Naive thymus-derived CD4-positive, alpha-beta T cell (primary cell): ENCODE results near the gene FRMPD3. TPM values are rescaled to one million over a fixed set of nuclear protein-coding genes. Genes with fewer than 3 reads are reported as not detected.

Source experiments
- ATAC-seq: fragments of 150-1000 bp; cut with Tn5 transposase; 2 replicates; pipeline ENCODE4 v1.10.0; 2021; ENCODE audit warnings: mild to moderate bottlenecking, moderate library complexity
- CTCF ChIA-PET: fragments of 350-600 bp; sonication (Branson Sonifier 250); formaldehyde crosslinking; loops from one replicate; lab custom pipeline; 2021; ENCODE audit warnings: antibody characterized with exemption; lab: Charles Lee
- POLR2A ChIA-PET: fragments of 350-600 bp; sonication (Branson Sonifier 250); formaldehyde crosslinking; loops from one replicate; lab custom pipeline; 2021; ENCODE audit warnings: antibody characterized with exemption, inconsistent platforms; lab: Charles Lee
- DNase-seq, 9 donors: peaks; one replicate each; pipeline versions ENCODE4 v3.0.0 to v3.0.0-alpha.2; 2020 to 2022; ENCODE audit warnings: mixed read lengths in 1 of 9
- H3K27ac ChIP-seq: one replicate; pipeline ENCODE4 v1.7.0; 2013; ENCODE audit warnings: mild to moderate bottlenecking, low read depth, low read length, moderate library complexity
- H3K27me3 ChIP-seq, 2 donors: one replicate each; pipeline ENCODE4 v1.7.0; 2013; ENCODE audit warnings: low read length in 2 of 2, mild to moderate bottlenecking in 2 of 2, moderate library complexity in 2 of 2; ENCODE audit not compliant: control insufficient read depth in 2 of 2, insufficient read depth in 2 of 2
- H3K36me3 ChIP-seq, 3 experiments: 1 replicate in 2 of 3; 2 replicates in 1 of 3; pipeline ENCODE4 v1.7.0; 2013; ENCODE audit warnings: low read length in 3 of 3, mild to moderate bottlenecking in 3 of 3, moderate library complexity in 1 of 3; ENCODE audit not compliant: insufficient read depth in 3 of 3, control insufficient read depth in 2 of 3
- H3K4me1 ChIP-seq, 2 donors: one replicate each; pipeline ENCODE4 v1.7.0; 2013; ENCODE audit warnings: low read length in 2 of 2, mild to moderate bottlenecking in 2 of 2, moderate library complexity in 1 of 2; ENCODE audit not compliant: control insufficient read depth in 2 of 2, insufficient read depth in 2 of 2
- H3K4me3 ChIP-seq: 2 replicates; pipeline ENCODE4 v1.7.0; 2013; ENCODE audit warnings: mild to moderate bottlenecking, low read length
- H3K9me3 ChIP-seq, 3 experiments: 1 replicate in 2 of 3; 2 replicates in 1 of 3; pipeline ENCODE4 v1.7.0; 2013; ENCODE audit warnings: low read length in 3 of 3; ENCODE audit not compliant: control insufficient read depth in 2 of 3
- H3K27ac Mint-ChIP-seq, 9 donors: one replicate each; pipeline ENCODE4 v1.8.0; 2020 to 2022; ENCODE audit warnings: mixed read lengths in 9 of 9, mild to moderate bottlenecking in 8 of 9, moderate library complexity in 5 of 9, inconsistent platforms in 2 of 9
- H3K27me3 Mint-ChIP-seq, 5 donors: one replicate each; pipeline ENCODE4 v1.8.0; 2021 to 2022; ENCODE audit warnings: mixed read lengths in 5 of 5, mild to moderate bottlenecking in 1 of 5
- H3K36me3 Mint-ChIP-seq, 5 donors: one replicate each; pipeline ENCODE4 v1.8.0; 2020 to 2022; ENCODE audit warnings: mixed read lengths in 5 of 5, mild to moderate bottlenecking in 3 of 5, inconsistent platforms in 1 of 5
- H3K4me1 Mint-ChIP-seq, 7 donors: one replicate each; pipeline ENCODE4 v1.8.0; 2020 to 2022; ENCODE audit warnings: mixed read lengths in 7 of 7, mild to moderate bottlenecking in 3 of 7, inconsistent platforms in 1 of 7
- H3K4me3 Mint-ChIP-seq, 10 donors: one replicate each; pipeline ENCODE4 v1.8.0; 2020 to 2022; ENCODE audit warnings: mild to moderate bottlenecking in 10 of 10, mixed read lengths in 10 of 10, moderate library complexity in 6 of 10, inconsistent platforms in 2 of 10
- H3K9me3 Mint-ChIP-seq, 11 donors: one replicate each; pipeline ENCODE4 v1.8.0; 2020 to 2022; ENCODE audit warnings: mixed read lengths in 11 of 11, mild to moderate bottlenecking in 4 of 11, inconsistent platforms in 1 of 11, moderate library complexity in 1 of 11
- intact Hi-C, 2 donors: fragments of 100-400 bp; cut with micrococcal nuclease; formaldehyde crosslinking; loops; one replicate each; pipeline ENCODE4 v1.15.1; 2023
- polyA plus RNA-seq, 2 donors: library from polyadenylated mRNA; unstranded; fragments of 300-500 nt; fragmentation: Illumina TruSeq; gene quantifications; one replicate each; pipeline ENCODE4 v1.2.3, GENCODE V29; 2021
- total RNA-seq, 6 experiments: library from RNA in 5 of 6; stranded (reverse) in 5 of 6; gene quantifications; 1 replicate in 5 of 6; 2 replicates in 1 of 6; pipeline ENCODE4 v1.2.3 and lab custom pipeline; 2021 to 2026

Gene FRMPD3
- total and polyA plus RNA-seq, 7 experiments from 2014 or later: 0.05 to 2.5 (median 0.29) TPM; not detected in 4

DNA sequence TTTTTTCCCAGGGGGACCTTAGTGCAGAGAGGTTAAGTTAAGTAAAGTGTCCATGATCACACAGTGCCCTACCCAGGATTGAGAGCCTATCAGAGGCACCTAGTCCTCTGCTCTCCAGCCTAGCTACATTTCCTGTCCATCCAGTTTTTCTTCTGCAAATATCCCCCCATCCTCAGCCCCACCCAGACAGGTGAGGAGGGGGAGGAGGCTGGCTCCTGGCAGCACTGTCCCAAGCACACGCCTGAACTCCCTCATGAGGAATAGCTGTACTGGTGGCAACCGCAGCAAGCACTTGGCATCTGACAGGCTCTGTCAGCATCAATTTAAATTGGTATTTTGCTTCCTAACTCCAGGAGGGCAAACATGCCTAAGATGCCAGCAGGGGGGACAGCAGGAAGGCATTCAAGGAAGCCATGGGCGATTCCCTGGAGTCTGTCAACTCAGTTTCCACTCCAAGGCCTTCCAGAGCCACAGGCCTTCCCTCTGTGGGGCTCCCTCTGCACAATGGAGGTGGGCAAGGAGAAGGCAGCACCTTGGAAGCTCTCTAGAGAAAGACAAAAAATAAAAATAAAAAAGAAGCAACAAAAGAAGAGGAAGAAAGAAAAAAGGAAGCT is 6.4 kb upstream of the FRMPD3 start:
- no peak overlapping the region for H3K27ac ChIP-seq
- CTCF ChIA-PET: no interaction called here
- POLR2A ChIA-PET: no interaction called here
- no peak for DNase-seq
- H3K27me3 ChIP-seq: no peaks in the 10 kb centered on the region
- Mint-ChIP-seq H3K27ac (no peak overlapping the region), H3K4me1 (no peaks in the 10 kb centered on the region), H3K9me3 (no peaks in the 10 kb centered on the region), H3K36me3 (no peaks in the 10 kb centered on the region), H3K4me3 (no peak overlapping the region), H3K27me3 (peaks cover 7 to 36% (median 13%) of the 10 kb centered on the region in 5 donors)
- no peaks in the 10 kb centered on the region for H3K4me1 ChIP-seq
- no peak overlapping the region for H3K4me3 ChIP-seq
- no peaks in the 10 kb centered on the region for H3K36me3 ChIP-seq
- intact Hi-C loops: no loop called here
- no peak for ATAC-seq
- no peaks in the 10 kb centered on the region for H3K9me3 ChIP-seq

DNA sequence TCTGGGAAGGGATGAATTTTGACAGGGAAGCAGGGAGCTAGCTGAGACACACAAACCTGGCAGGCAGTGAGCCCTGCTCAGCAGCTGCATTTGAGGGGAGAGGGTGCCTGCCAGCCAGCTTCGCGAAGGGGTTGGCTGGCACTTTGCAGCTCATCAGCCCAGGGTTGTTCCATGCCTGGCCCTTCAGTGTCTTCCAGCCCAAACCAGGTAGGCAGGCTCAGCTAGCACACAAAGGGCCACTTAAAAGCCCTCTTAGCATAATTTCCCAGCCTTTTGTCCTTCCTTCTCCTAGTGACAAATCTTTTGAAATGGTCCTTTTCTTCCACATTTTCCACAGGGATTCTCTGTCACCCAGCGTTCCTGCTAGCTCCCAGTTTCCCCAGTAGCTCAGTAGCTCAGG is 4.3 kb upstream of the FRMPD3 start:
- peaks cover 14 to 47% (median 21%) of the 10 kb centered on the region in 5 donors for H3K27me3 Mint-ChIP-seq
- Histone ChIP-seq H3K9me3 (no peaks in the 10 kb centered on the region), H3K4me3 (no peak overlapping the region), H3K36me3 (no peaks in the 10 kb centered on the region), H3K27ac (no peak overlapping the region), H3K4me1 (no peaks in the 10 kb centered on the region), H3K27me3 (no peaks in the 10 kb centered on the region)
- H3K36me3 Mint-ChIP-seq: no peaks in the 10 kb centered on the region
- no peak for DNase-seq
- H3K9me3 Mint-ChIP-seq: no peaks in the 10 kb centered on the region
- no peak overlapping the region for H3K4me3 Mint-ChIP-seq
- POLR2A ChIA-PET: no interaction called here
- H3K27ac Mint-ChIP-seq: no peak overlapping the region
- peaks cover 0 to 7% (median 7%) of the 10 kb centered on the region in 7 donors for H3K4me1 Mint-ChIP-seq
- ATAC-seq: no peak
- intact Hi-C loops: no loop called here
- CTCF ChIA-PET: no interaction called here

DNA sequence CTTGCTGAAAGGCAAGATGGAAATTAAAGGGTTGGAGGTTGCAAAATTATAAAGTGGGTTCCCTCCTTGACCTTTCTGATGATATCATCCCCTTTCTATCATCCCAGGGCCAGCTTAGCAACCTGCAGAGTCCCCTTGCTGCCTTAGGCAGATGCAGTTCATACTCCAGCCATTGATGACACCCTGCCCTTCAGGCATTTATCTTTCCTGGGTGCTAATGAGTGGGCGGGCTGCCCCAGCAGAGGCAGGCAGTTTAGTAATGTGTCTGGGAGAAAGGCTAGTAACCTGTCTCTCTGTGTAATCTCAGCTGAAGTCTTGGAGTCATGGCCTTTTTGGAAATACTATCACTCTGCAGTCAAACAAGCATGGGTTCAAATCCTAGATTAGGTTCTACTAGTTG is 3.8 kb upstream of the FRMPD3 start:
- Histone ChIP-seq H3K9me3 (no peaks in the 10 kb centered on the region), H3K36me3 (no peaks in the 10 kb centered on the region), H3K27me3 (no peaks in the 10 kb centered on the region), H3K27ac (no peak overlapping the region), H3K4me1 (no peaks in the 10 kb centered on the region), H3K4me3 (no peak overlapping the region)
- no peak overlapping the region for H3K27ac Mint-ChIP-seq
- H3K4me1 Mint-ChIP-seq: peaks cover 0 to 11% (median 10%) of the 10 kb centered on the region in 7 donors
- no peaks in the 10 kb centered on the region for H3K9me3 Mint-ChIP-seq
- DNase-seq: no peak
- ATAC-seq: no peak
- no peak overlapping the region for H3K4me3 Mint-ChIP-seq
- POLR2A ChIA-PET: no interaction called here
- no peaks in the 10 kb centered on the region for H3K36me3 Mint-ChIP-seq
- CTCF ChIA-PET: no interaction called here
- intact Hi-C loops: no loop called here
- H3K27me3 Mint-ChIP-seq: peaks cover 18 to 51% (median 23%) of the 10 kb centered on the region in 5 donors

DNA sequence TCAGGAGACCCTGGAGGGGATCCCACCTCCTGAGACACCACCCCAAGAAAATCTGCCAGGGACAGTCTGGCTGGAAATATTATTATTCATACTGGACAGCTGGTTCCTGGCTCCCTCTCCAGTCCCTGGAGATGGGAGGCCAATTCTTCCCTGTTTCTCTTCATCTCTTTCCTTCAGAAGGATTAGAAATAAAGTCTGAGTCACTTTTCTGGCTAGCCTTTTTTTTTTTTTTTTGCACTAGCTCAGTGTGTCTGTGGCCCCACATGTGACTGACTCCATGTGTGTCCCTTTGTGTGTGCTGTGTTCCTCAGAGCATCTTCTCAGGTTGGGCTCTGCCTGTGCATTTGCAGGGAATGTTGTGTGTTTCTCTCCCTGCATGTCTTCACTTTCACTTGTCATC is 1.8 kb upstream of the FRMPD3 start:
- no peak overlapping the region for H3K4me3 Mint-ChIP-seq
- H3K27me3 Mint-ChIP-seq: peaks cover 26 to 61% (median 35%) of the 10 kb centered on the region in 5 donors
- Histone ChIP-seq H3K27me3 (no peaks in the 10 kb centered on the region), H3K4me1 (peaks cover 0 to 7% of the 10 kb centered on the region in 2 donors), H3K27ac (no peak overlapping the region), H3K4me3 (no peak overlapping the region), H3K9me3 (no peaks in the 10 kb centered on the region), H3K36me3 (no peaks in the 10 kb centered on the region)
- no peak overlapping the region for H3K27ac Mint-ChIP-seq
- ATAC-seq (no peak), DNase-seq (no peak)
- ChIA-PET POLR2A (no interaction called here), CTCF (no interaction called here)
- H3K4me1 Mint-ChIP-seq: peaks cover 0 to 20% (median 15%) of the 10 kb centered on the region in 7 donors
- H3K9me3 Mint-ChIP-seq: no peaks in the 10 kb centered on the region
- intact Hi-C loops: no loop called here
- H3K36me3 Mint-ChIP-seq: no peaks in the 10 kb centered on the region

DNA sequence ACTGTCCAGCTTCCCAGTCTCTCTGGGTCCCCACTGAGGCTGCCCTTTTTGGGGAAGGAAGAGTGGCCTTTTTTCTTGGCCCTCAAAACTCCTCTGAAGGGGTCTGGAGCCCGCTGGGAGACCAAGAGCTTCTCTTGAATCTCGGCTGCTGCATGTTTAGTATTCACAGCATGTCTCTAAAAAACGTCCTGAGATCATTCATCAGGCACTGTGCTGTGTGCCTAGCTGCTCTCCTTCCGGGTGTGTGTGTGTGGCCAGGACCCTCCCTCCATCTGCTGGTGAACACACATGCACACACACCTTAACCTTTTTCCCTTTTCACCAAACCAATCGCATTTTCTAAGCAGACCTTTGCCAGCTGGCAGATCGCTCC is 841 bp upstream of the FRMPD3 start:
- H3K27ac ChIP-seq: no peak overlapping the region
- intact Hi-C loops: no loop called here
- DNase-seq (no peak), ATAC-seq (no peak)
- ChIA-PET CTCF (no interaction called here), POLR2A (no interaction called here)
- Mint-ChIP-seq H3K36me3 (no peaks in the 10 kb centered on the region), H3K9me3 (no peaks in the 10 kb centered on the region), H3K27me3 (peaks cover 26 to 69% (median 37%) of the 10 kb centered on the region in 5 donors), H3K27ac (no peak overlapping the region), H3K4me1 (peaks cover 0 to 20% (median 15%) of the 10 kb centered on the region in 7 donors), H3K4me3 (peak overlapping the region; percentile 40 to 84 (median 69))
- no peaks in the 10 kb centered on the region for H3K9me3 ChIP-seq
- H3K27me3 ChIP-seq: no peaks in the 10 kb centered on the region
- no peak overlapping the region for H3K4me3 ChIP-seq
- peaks cover 0 to 9% of the 10 kb centered on the region in 2 donors for H3K4me1 ChIP-seq
- H3K36me3 ChIP-seq: no peaks in the 10 kb centered on the region

DNA sequence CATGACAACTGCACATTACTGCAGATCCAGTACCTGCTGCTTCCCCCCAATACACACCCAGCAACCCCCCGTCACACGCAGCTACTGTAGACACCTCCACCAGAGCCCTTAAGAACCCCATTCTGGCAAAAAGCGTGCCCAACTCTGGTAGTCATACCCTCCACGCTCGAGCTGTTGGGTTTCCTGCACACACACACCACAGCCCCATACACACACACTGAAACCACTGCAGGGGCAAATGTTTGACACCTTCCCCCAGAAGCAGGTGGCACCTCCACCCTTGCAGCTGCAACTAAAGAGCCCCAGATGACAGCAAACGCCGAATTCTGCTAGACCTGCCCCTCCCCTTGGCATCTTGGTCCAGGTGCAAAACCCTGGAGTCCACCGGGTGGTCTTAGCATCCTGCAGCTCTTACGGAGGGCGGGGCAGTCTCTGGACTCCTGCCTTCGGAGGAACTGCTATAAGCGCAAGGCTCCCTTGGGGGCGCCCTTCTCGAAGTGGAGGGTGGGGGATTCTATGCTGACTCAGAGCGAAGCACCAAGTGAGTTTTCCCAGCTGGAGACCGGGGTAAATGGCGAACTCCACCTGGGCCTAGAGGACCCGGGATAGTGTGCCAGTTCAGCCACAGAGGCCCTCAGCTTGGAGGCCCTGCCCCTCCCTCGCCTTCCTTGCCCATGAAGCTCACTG is 1.5 kb downstream of the FRMPD3 start:
- no peak overlapping the region for H3K27ac ChIP-seq
- H3K4me1 ChIP-seq: peaks cover 0 to 22% of the 10 kb centered on the region in 2 donors
- ATAC-seq: peak; percentile 62
- H3K4me3 ChIP-seq: peak overlapping the region; percentile 9
- ChIA-PET POLR2A (no interaction called here), CTCF (no interaction called here)
- H3K4me3 Mint-ChIP-seq: peak overlapping the region in 9 of 10 donors; percentile 59 to 84 (median 70)
- H3K4me1 Mint-ChIP-seq: peaks cover 0 to 20% (median 15%) of the 10 kb centered on the region in 7 donors
- intact Hi-C loops: no loop called here
- H3K36me3 Mint-ChIP-seq: no peaks in the 10 kb centered on the region
- no peak for DNase-seq
- H3K9me3 ChIP-seq: no peaks in the 10 kb centered on the region
- no peaks in the 10 kb centered on the region for H3K9me3 Mint-ChIP-seq
- peak overlapping the region in 1 of 9 donors; percentile 6 for H3K27ac Mint-ChIP-seq
- peaks cover 20 to 61% (median 31%) of the 10 kb centered on the region in 5 donors for H3K27me3 Mint-ChIP-seq
- no peaks in the 10 kb centered on the region for H3K36me3 ChIP-seq
- no peaks in the 10 kb centered on the region for H3K27me3 ChIP-seq

DNA sequence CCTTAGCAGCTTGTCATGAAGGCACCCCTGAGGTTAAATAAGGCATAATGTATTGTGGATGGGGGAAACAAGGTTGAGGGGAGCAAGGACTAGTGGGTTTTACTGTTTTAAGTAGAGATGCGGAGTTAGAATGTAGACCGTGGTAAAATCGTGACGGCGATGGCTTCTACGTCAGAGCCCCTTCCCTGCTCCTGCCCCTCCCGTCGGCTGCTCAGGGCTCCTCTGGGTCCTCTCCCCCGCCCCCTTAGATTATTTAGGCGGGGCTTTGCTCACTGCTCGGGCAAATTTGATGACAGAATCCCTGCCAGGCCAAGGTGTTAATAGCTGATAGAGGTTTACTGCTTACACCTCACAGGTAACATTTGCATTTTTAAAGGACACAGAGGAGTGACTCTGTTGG is 2.3 kb downstream of the FRMPD3 start:
- peak overlapping the region in 4 of 10 donors; percentile 40 to 77 (median 56) for H3K4me3 Mint-ChIP-seq
- CTCF ChIA-PET: no interaction called here

More for the DNA sequence above, 2.3 kb downstream of the FRMPD3 start:
- Mint-ChIP-seq H3K9me3 (no peaks in the 10 kb centered on the region), H3K4me1 (peaks cover 0 to 20% (median 15%) of the 10 kb centered on the region in 7 donors), H3K36me3 (no peaks in the 10 kb centered on the region), H3K27ac (no peak overlapping the region), H3K27me3 (peaks cover 22 to 55% (median 32%) of the 10 kb centered on the region in 5 donors)
- H3K4me3 ChIP-seq: no peak overlapping the region
- no peaks in the 10 kb centered on the region for H3K36me3 ChIP-seq
- intact Hi-C loops: no loop called here
- H3K4me1 ChIP-seq: peaks cover 0 to 22% of the 10 kb centered on the region in 2 donors
- H3K27me3 ChIP-seq: no peaks in the 10 kb centered on the region
- no peak for ATAC-seq
- H3K27ac ChIP-seq: no peak overlapping the region
- POLR2A ChIA-PET: no interaction called here
- H3K9me3 ChIP-seq: no peaks in the 10 kb centered on the region
- DNase-seq: no peak
